ENCODE results near the gene TFCP2L1.

GRCh38 chr2:121247534-121247933 is 37.5 kb downstream of the TFCP2L1 start:
- TF ChIP-seq CTCF (IDR thresholded peaks at IDR 0.05; ENCODE audit: insufficient read depth, low read length) (no peak), SPI1 (IDR thresholded peaks at IDR 0.05; ENCODE audit: borderline replicate concordance, low read depth) (no peak), POLR2AphosphoS5 (IDR thresholded peaks at IDR 0.05; ENCODE audit: low read depth) (no peak)
